HG03135 (cell line): Measurements from ENCODE around the gene TRAF3.

Source experiments
- ATAC-seq: cut with Tn5 transposase; IDR thresholded peaks from one replicate; pipeline ENCODE4 v1.9.1; 2021; ENCODE audit warnings: mild to moderate bottlenecking, moderate library complexity; ENCODE audit not compliant: unreplicated experiment

TRAF3 gene, protein sequence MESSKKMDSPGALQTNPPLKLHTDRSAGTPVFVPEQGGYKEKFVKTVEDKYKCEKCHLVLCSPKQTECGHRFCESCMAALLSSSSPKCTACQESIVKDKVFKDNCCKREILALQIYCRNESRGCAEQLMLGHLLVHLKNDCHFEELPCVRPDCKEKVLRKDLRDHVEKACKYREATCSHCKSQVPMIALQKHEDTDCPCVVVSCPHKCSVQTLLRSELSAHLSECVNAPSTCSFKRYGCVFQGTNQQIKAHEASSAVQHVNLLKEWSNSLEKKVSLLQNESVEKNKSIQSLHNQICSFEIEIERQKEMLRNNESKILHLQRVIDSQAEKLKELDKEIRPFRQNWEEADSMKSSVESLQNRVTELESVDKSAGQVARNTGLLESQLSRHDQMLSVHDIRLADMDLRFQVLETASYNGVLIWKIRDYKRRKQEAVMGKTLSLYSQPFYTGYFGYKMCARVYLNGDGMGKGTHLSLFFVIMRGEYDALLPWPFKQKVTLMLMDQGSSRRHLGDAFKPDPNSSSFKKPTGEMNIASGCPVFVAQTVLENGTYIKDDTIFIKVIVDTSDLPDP

GRCh38 chr14:102776761-102777710, at the start of gene TRAF3:
TRAF3 (plus strand) TSS chr14:102777449; CDS start chr14:102870202, 92,753 bp downstream.
- peak; percentile 55 for ATAC-seq

- no peak for ATAC-seq
Measured at GRCh38 chr14:102728501-102728900, 48.7 kb upstream of the TRAF3 start.

- no peak for ATAC-seq
Measured at GRCh38 chr14:102729268-102729667, 48.0 kb upstream of the TRAF3 start.

DNA sequence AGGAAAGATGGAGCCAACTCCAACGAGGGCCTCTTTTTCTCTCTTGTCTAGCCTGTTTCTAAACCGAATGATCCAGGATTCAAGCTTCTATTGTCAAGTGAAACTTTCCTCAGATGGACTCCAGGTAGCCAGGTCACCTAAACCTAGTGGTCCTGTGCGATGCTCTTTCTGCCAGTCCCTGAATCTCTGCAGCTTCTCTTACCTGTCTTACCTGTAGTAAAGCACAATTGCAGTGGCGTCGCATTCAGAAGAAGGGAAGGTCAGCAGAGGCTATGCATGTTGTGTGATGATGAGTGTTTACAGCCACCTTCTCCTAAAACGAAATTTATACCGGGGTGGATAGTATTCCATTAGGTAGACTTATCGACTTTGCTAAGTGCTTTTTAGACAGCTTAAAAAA, 47.4 kb upstream of the TRAF3 start:
- no peak for ATAC-seq

DNA sequence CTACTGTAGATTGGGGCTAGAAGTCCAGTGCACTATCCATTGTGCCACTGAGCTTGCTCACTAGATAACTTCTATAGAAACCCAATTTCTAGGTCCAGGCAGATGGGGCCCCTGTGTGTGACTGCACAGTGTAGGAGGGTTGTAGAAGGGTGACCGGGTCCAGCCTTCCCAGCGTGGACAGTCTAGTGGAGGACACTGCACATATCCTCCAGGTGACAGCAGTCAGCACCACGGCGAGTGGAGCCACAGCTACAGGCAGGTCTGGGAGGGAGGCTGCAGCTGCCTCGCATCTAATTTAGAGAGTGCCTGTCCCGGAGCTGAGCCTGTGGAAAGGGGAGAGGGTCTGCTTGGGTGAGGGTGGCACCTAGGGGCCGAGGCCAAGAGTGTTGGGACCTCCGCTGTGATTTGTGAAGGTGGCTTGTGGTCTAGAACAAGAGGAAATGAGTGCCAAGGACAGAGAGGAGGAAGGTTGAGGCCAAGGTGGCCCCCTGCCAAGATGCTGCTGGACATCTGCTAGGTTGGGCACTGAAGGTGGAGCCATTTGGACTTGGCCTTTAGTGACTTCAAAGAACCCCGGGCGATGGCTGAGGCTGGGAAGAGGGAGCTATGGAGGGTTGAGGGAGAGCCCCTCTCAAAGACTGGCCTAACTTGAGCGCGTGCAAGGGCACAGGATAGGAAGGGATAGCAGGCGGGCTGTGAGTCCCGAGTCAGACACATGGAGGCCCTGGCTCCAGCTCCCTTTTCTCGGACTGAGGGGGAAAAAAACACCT, 46.0 kb upstream of the TRAF3 start:
- no peak for ATAC-seq

- ATAC-seq: no peak
Measured at GRCh38 chr14:102731871-102732800, 45.1 kb upstream of the TRAF3 start.

DNA sequence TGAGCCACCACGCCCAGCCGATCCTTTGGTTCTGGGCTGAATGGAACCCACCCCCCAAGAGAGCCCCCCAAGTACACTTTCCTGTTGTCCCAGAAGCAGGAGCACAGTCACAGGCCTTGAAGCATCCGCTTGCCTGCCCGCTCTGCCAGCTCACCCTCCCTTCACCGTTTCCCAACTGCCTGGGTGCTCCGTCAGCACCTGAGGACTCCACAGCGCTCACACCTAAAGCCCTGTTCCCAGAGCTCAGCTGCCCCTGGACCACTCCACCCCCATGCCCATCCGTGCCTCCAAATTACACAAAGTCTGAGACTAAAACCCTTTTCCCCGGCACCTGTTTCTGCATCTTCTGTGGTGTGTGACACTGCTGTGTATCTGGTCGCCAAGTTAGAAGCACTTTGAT, 44.3 kb upstream of the TRAF3 start:
- ATAC-seq: no peak

DNA sequence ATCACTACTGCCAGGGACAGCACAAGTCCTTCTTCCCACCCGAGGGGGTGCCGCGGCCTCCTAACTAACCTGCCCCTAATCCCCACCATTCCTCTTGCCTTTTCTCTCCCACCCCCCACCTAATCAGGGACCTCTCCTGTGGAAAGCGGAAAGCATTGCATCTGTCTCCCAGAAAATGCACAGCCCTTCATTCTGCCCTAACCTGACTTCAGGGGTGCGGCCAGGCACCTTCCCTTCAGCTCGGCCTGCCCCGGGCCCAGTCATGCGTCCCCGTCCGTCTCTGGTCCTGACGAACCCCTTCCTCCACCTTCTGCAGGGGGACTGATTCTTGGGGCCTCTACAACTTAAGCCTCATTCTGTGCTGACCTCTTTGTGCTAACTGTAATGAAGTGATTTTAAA, 43.9 kb upstream of the TRAF3 start:
- no peak for ATAC-seq

DNA sequence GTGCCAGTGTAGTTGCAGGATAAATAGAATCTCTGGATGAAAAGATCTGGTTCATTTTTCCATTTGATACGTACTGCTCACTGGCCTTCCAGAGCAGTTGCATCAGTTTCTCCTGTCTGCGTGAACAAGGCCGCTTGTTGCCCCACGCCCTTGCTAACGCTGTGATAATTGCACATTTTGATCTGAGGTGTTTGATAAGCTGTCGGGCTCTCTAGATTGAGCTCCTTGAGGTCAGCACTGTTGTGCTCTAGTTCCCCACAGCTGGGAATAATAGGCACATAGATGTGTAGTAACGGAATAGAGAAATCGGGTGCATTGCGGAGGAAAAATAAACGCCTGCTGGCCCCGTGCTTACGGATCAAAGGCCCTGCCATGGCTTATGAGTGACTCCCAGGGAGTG, 42.8 kb upstream of the TRAF3 start:
- no peak for ATAC-seq

- no peak for ATAC-seq
Measured at GRCh38 chr14:102736956-102737355, 40.3 kb upstream of the TRAF3 start.

DNA sequence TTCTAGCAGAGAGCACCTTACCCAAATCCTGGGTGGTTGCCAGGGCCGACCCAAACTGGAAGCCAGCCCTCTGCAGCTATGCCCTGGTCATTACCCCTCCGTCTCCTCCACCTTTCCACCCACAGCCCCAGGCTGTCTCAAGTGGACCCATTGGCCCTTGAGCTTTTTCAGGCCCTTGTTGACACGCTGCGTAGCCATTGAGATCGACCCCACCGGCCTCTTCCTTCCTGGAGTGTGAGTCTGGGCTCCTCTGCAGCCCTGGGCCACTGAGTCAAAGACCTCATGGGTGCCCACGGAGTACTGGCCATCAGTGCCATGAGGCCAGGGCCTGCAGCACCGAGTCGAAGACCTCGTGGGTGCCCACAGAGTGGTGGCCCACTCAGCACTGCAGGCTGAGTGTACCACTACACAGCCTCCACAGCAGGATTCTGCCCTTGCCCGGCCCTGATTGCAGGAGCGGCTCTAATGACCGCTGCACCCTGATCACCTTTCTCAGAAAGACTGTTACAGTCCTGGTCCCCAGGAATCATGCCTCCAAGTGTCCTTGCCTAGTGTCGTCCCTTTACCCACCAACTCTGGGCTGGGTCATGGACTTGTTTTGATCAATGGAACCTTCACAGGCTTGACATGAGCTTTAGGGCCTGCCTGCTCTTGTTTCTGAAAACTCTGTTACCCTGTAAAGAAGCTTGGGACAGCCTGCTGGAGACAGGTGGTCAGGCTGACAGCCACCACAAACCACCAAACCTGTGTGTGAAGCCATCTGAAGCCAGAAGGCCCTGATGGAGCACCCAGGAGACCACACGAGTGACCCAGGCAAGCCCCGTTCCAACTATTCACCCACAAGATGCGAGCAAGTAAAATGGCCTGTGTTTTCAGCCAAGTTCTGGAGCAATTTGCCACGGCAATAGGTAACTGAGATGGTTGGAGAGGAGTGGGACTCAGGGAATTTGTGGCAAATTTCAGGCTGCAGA, 39.6 kb upstream of the TRAF3 start:
- ATAC-seq: no peak

- ATAC-seq: no peak
Measured at GRCh38 chr14:102738373-102739189, 38.7 kb upstream of the TRAF3 start.

DNA sequence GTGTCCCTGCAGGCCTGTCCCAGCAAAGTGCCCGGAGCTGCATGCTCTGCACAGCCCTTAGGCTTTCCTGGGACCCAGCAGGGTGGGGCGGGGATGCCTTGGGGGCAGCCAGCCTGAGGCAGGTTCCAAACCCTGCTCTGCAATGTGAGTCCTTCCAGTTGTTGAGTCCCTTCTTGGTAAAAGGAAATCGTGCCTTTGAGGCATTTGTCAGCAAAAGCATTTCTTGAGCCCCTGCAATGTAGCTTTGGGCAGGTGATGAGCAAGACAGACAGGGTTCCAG, 38.1 kb upstream of the TRAF3 start:
- no peak for ATAC-seq

DNA sequence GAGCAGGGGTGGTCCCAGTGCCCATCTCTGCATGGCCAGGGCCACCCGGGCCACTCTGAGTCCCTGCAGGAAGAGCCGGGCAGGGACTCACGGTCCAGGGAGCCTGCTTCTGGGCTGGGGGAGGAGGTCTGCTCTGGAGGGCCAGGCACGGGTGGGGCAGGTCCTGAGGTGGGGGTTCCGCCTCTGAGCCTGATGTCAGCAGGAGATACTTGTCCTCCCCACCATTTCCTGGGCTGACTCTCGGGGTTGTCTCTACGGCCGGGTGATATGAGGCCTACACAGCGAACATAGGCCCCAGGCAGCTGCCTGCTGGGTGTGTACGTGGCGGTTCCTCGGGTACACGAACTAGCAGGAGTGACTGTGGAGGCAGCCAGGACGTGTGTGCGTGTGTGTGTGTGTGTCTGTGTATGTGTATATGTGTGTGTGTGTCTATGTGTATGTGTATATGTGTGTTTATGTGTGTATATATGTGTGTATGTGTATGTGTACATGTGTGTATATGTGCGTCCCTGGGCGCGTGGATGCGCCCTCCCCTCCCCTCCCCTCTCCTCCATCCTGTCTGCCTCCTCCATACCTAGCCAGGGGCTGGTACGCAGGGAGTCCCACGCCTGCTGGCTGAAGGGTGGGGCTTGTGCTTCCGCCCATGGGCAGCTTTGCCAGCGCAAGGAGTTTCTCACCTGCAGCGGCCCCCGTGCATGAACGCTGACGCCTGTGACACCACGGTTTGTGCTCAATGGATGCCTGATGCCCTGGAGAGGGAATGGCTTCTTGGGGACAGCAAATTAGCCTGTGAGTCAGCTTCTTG, 30.4 kb upstream of the TRAF3 start:
- ATAC-seq: no peak

- ATAC-seq: no peak
Measured at GRCh38 chr14:102748806-102749205, 28.4 kb upstream of the TRAF3 start.

DNA sequence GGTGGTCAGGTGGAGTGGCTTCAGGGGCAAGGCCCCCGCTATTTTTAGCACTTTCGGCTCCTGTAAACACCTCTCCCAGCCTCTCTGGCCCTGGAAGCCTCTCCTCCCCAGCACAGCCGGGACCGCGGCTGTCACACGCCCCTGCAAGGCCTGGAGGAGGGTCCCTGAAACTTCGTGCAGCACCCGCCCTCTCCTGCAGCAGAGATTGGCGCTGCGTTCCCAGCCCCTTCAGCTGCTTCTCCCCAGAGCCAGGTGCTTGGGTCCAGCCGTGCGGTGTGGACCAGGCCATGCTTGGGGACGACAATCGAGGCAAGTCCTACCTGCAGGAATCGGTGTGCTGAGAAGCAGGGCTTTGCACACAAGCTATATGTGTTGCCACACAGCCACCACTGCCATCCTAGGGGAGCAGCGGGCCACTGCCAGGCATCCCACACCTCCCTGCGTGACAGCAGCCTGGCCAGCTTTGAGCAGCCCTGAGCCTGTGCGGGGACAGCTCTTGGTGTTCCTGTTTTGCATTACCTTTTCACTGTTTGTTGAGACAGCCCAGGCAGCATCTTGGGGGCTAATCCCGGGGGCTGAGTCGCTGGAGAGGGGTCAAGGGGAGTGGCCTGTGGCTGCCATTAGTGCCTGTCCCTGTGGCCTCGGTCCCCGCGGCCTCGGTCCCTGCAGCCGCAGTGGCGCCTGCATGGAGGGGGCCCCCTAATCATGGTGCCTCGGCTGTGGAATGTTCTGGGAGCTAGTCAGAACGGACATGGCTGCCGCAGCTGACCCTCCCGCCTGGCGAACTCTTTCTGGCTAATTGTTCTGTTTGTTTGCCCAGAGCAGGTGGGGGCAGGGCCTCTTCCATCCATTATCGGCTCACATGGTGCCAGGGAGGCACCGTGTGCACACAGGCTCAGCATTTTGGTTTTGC, 27.6 kb upstream of the TRAF3 start:
- ATAC-seq: no peak
